HCT116 (cell line): ENCODE measurements around the gene GLA. TPM values are rescaled to one million over a fixed set of nuclear protein-coding genes. Genes with fewer than 3 reads are reported as not detected.
A peak's percentile ranks its signal among the peaks of the same experiment; 100 is the strongest.

Experiments
- ATAC-seq: fragments of 200-7000 bp; cut with Tn5 transposase; 2 replicates; pipeline ENCODE4 v1.9.1; 2020; ENCODE audit warnings: mild to moderate bottlenecking, moderate library complexity
- BruUV-seq: library from RNA; stranded (reverse); fragments of 400-500 nt; replicated peaks from 2 replicates; lab custom pipeline; 2021; lab: Mats Ljungman, UMichigan
- CTCF ChIA-PET: fragments of 300-600 bp; sonication (Branson Sonifier 250); formaldehyde crosslinking; loops from one replicate; lab custom pipeline; 2021; ENCODE audit warnings: antibody characterized with exemption; lab: Charles Lee
- POLR2A ChIA-PET: fragments of 300-600, 350-600 bp; sonication (Branson Sonifier 250); formaldehyde crosslinking; loops from one replicate; lab custom pipeline; 2021; ENCODE audit warnings: antibody characterized with exemption; lab: Charles Lee
- RAD21 ChIA-PET, 2 experiments: fragments of 300-600 bp; sonication (Branson Sonifier 250); formaldehyde crosslinking; loops; one replicate each; lab custom pipeline; 2023; ENCODE audit warnings: low total read pairs in 2 of 2; ENCODE audit not compliant: uncharacterized antibody in 2 of 2, unreplicated experiment in 2 of 2, low non-redundant PET in 1 of 2; lab: Charles Lee
- DNase-seq: peaks from one replicate; pipeline ENCODE4 v3.0.0-alpha.2; 2010; ENCODE audit warnings: low read depth, low spot score
- H2AFZ ChIP-seq: fragments of 200-600 bp; shearing (Covaris generic), sonication (generic); 2 replicates; pipeline ENCODE4 v1.6.1; 2017; ENCODE audit warnings: low read depth, mixed run types, mixed read lengths, antibody characterized with exemption, low read length; ENCODE audit not compliant: poor library complexity, severe bottlenecking
- H3K27ac ChIP-seq: 2 replicates; pipeline ENCODE4 v1.5.1; 2012; ENCODE audit warnings: low read depth, low read length
- H3K27me3 ChIP-seq: fragments of 200-600 bp; sonication (generic); 2 replicates; pipeline ENCODE4 v1.6.1; 2016; ENCODE audit warnings: mixed run types, low read length, mixed read lengths; ENCODE audit not compliant: insufficient read depth
- H3K36me3 ChIP-seq, 2 experiments: fragments of 200-500 bp in 1 of 2; fragments of 200-600 bp in 1 of 2; sonication (Bioruptor generic) in 1 of 2; sonication (generic) in 1 of 2; 2 replicates each; pipeline versions ENCODE4 v1.5.1 to v1.6.1; 2014 to 2016; ENCODE audit warnings: low read length in 2 of 2, inconsistent platforms in 1 of 2, mixed read lengths in 1 of 2, mixed run types in 1 of 2; ENCODE audit not compliant: insufficient read depth in 2 of 2, control insufficient read depth in 1 of 2
- H3K4me1 ChIP-seq, 2 experiments: fragments of 200-600 bp in 1 of 2; sonication (generic) in 1 of 2; 2 replicates each; pipeline versions ENCODE4 v1.5.1 to v1.6.1; 2012 to 2017; ENCODE audit warnings: low read length in 2 of 2, inconsistent platforms in 1 of 2, mild to moderate bottlenecking in 1 of 2, mixed read lengths in 1 of 2, mixed run types in 1 of 2, moderate library complexity in 1 of 2; ENCODE audit not compliant: insufficient read depth in 2 of 2, control insufficient read depth in 1 of 2
- H3K4me2 ChIP-seq: fragments of 200-600 bp; sonication (generic); 2 replicates; pipeline ENCODE4 v1.6.1; 2017; ENCODE audit warnings: mixed run types, low read length, mixed read lengths
- H3K4me3 ChIP-seq, 2 experiments: fragments of 200-600 bp in 1 of 2; sonication (generic) in 1 of 2; replicated peaks in 1 of 2; 2 replicates each; pipeline ENCODE4 v1.5.1; 2011 to 2016; ENCODE audit warnings: low read length in 2 of 2, control low read depth in 1 of 2, low read depth in 1 of 2, mild to moderate bottlenecking in 1 of 2, mixed read lengths in 1 of 2, mixed run types in 1 of 2
- H3K79me2 ChIP-seq: fragments of 200-600 bp; sonication (generic); 2 replicates; pipeline ENCODE4 v1.6.1; 2017; ENCODE audit warnings: mild to moderate bottlenecking, mixed run types, low read length, moderate library complexity, mixed read lengths; ENCODE audit not compliant: insufficient read depth
- H3K9ac ChIP-seq: fragments of 200-600 bp; sonication (generic); 2 replicates; pipeline ENCODE4 v1.6.1; 2016; ENCODE audit warnings: low read length, mixed read lengths
- H3K9me2 ChIP-seq: fragments of 200-600 bp; sonication (generic), shearing (Covaris generic); 2 replicates; pipeline ENCODE4 v1.6.1; 2017; ENCODE audit warnings: mixed run types, mild to moderate bottlenecking, moderate library complexity; ENCODE audit not compliant: insufficient read depth
- H3K9me3 ChIP-seq, 2 experiments: fragments of 200-500 bp in 1 of 2; fragments of 200-600 bp in 1 of 2; sonication (Bioruptor generic) in 1 of 2; sonication (generic) in 1 of 2; 2 replicates each; pipeline ENCODE4 v1.6.1; 2014 to 2017; ENCODE audit warnings: low read length in 2 of 2, mixed read lengths in 2 of 2, inconsistent platforms in 1 of 2, low read depth in 1 of 2, mild to moderate bottlenecking in 1 of 2, mixed run types in 1 of 2, moderate library complexity in 1 of 2; ENCODE audit not compliant: control insufficient read depth in 1 of 2, insufficient read depth in 1 of 2
- H4K20me1 ChIP-seq: fragments of 200-600 bp; sonication (generic), shearing (Covaris generic); 2 replicates; pipeline ENCODE4 v1.6.1; 2017; ENCODE audit warnings: mixed run types, mild to moderate bottlenecking, moderate library complexity; ENCODE audit not compliant: insufficient read depth
- CBX3 ChIP-seq: IDR thresholded peaks from 2 replicates; pipeline ENCODE4 v1.6.1; 2012; ENCODE audit warnings: low read depth
- CEBPB ChIP-seq: IDR thresholded peaks from 2 replicates; pipeline ENCODE4 v1.6.1; 2012; ENCODE audit warnings: low read depth
- EGR1 ChIP-seq: IDR thresholded peaks from 2 replicates; pipeline ENCODE4 v1.6.1; 2012; ENCODE audit warnings: low read depth
- ELF1 ChIP-seq: IDR thresholded peaks from 2 replicates; pipeline ENCODE4 v1.6.1; 2012; ENCODE audit warnings: low read depth, borderline replicate concordance
- EZH2 ChIP-seq: fragments of 200-600 bp; sonication (generic); IDR thresholded peaks from 2 replicates; pipeline ENCODE4 v1.6.1; 2017; ENCODE audit warnings: antibody characterized with exemption, mixed run types
- EZH2phosphoT487 ChIP-seq: fragments of 200-600 bp; IDR thresholded peaks from 2 replicates; pipeline ENCODE4 v1.6.1; 2018; ENCODE audit warnings: antibody characterized with exemption, borderline replicate concordance
- FOSL1 ChIP-seq: IDR thresholded peaks from 2 replicates; pipeline ENCODE4 v1.6.1; 2012; ENCODE audit warnings: low read depth
- JUND ChIP-seq: IDR thresholded peaks from 2 replicates; pipeline ENCODE4 v1.6.1; 2012
- MAX ChIP-seq: IDR thresholded peaks from 2 replicates; pipeline ENCODE4 v1.6.1; 2012
- POLR2A ChIP-seq: IDR thresholded peaks from 2 replicates; pipeline ENCODE4 v1.7.0; 2011; ENCODE audit warnings: borderline replicate concordance; ENCODE audit not compliant: insufficient read depth, insufficient read length; ENCODE audit errors: extremely low read depth
- RAD21 ChIP-seq: IDR thresholded peaks from 2 replicates; pipeline ENCODE4 v1.6.1; 2012; ENCODE audit warnings: low read depth, mild to moderate bottlenecking
- SP1 ChIP-seq: IDR thresholded peaks from 2 replicates; pipeline ENCODE4 v1.6.1; 2012; ENCODE audit warnings: low read depth
- SRF ChIP-seq: IDR thresholded peaks from 2 replicates; pipeline ENCODE4 v1.6.1; 2012; ENCODE audit warnings: low read depth
- TCF7L2 ChIP-seq: IDR thresholded peaks from 2 replicates; pipeline ENCODE4 v1.7.0; 2011; ENCODE audit warnings: borderline replicate concordance, inconsistent platforms; ENCODE audit not compliant: insufficient read depth, insufficient read length; ENCODE audit errors: extremely low read depth
- YY1 ChIP-seq: IDR thresholded peaks from 2 replicates; pipeline ENCODE4 v1.6.1; 2011; ENCODE audit warnings: low read length, low read depth, moderate library complexity, mild to moderate bottlenecking; ENCODE audit not compliant: insufficient replicate concordance; ENCODE audit errors: extremely low read depth
- intact Hi-C: fragments of 100-400 bp; cut with micrococcal nuclease; formaldehyde crosslinking; loops from 2 replicates; pipeline ENCODE4 v1.10.0; 2022
- total RNA-seq: library from RNA; stranded (reverse); gene quantifications from one replicate; pipeline ENCODE4 v1.2.1, GENCODE V29; 2021; ENCODE audit not compliant: unreplicated experiment
- TF ChIP-seq, protein P1 (sequence below): IDR thresholded peaks from 2 replicates; pipeline ENCODE4 v1.6.1; 2012
- TF ChIP-seq, protein P2 (sequence below): IDR thresholded peaks from 2 replicates; pipeline ENCODE4 v1.6.1; 2012; ENCODE audit warnings: low read depth
- TF ChIP-seq, protein P3 (sequence below): IDR thresholded peaks from 2 replicates; pipeline ENCODE4 v1.6.1; 2011; ENCODE audit warnings: mild to moderate bottlenecking, low read length, moderate library complexity; ENCODE audit not compliant: insufficient replicate concordance; ENCODE audit errors: extremely low read depth

Gene GLA
- total RNA-seq, 1 experiment from 2014 or later = 40.8 TPM

- Histone ChIP-seq H3K4me3 (peak overlapping the region; percentile 73 to 81), H3K4me2 (peak overlapping the region; percentile 86), H3K27ac (peak overlapping the region; percentile 63), H3K4me1 (peaks cover 2 to 18% of the 10 kb centered on the region in 2 experiments; a peak in 2 of 4 replicates), H3K9me2 (no peaks in the 10 kb centered on the region), H3K27me3 (no peaks in the 10 kb centered on the region), H2AFZ (no peak overlapping the region), H4K20me1 (no peaks in the 10 kb centered on the region), H3K36me3 (peaks cover 0 to 17% of the 10 kb centered on the region in 2 experiments; a peak in 2 of 4 replicates), H3K9me3 (no peaks in the 10 kb centered on the region), H3K9ac (peak overlapping the region; percentile 80), H3K79me2 (peaks cover 43% of the 10 kb centered on the region)
- TSS peak; percentile 69 for BruUV-seq
- CTCF ChIA-PET = no interaction called here
- DNase-seq (no peak), ATAC-seq (no peak)
- TF ChIP-seq RAD21 (no peak), SP1 (no peak), TCF7L2 (no peak), CEBPB (no peak), ELF1 (no peak), JUND (no peak), FOSL1 (no peak), EGR1 (no peak), EZH2 (no peak), EZH2phosphoT487 (no peak), CBX3 (no peak), POLR2A (no peak), SRF (no peak), MAX (no peak), YY1 (no peak)
- TF ChIP-seq, protein P1, sequence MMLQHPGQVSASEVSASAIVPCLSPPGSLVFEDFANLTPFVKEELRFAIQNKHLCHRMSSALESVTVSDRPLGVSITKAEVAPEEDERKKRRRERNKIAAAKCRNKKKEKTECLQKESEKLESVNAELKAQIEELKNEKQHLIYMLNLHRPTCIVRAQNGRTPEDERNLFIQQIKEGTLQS = no peak
- TF ChIP-seq, protein P2, sequence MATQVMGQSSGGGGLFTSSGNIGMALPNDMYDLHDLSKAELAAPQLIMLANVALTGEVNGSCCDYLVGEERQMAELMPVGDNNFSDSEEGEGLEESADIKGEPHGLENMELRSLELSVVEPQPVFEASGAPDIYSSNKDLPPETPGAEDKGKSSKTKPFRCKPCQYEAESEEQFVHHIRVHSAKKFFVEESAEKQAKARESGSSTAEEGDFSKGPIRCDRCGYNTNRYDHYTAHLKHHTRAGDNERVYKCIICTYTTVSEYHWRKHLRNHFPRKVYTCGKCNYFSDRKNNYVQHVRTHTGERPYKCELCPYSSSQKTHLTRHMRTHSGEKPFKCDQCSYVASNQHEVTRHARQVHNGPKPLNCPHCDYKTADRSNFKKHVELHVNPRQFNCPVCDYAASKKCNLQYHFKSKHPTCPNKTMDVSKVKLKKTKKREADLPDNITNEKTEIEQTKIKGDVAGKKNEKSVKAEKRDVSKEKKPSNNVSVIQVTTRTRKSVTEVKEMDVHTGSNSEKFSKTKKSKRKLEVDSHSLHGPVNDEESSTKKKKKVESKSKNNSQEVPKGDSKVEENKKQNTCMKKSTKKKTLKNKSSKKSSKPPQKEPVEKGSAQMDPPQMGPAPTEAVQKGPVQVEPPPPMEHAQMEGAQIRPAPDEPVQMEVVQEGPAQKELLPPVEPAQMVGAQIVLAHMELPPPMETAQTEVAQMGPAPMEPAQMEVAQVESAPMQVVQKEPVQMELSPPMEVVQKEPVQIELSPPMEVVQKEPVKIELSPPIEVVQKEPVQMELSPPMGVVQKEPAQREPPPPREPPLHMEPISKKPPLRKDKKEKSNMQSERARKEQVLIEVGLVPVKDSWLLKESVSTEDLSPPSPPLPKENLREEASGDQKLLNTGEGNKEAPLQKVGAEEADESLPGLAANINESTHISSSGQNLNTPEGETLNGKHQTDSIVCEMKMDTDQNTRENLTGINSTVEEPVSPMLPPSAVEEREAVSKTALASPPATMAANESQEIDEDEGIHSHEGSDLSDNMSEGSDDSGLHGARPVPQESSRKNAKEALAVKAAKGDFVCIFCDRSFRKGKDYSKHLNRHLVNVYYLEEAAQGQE = no peak
- TF ChIP-seq, protein P3, sequence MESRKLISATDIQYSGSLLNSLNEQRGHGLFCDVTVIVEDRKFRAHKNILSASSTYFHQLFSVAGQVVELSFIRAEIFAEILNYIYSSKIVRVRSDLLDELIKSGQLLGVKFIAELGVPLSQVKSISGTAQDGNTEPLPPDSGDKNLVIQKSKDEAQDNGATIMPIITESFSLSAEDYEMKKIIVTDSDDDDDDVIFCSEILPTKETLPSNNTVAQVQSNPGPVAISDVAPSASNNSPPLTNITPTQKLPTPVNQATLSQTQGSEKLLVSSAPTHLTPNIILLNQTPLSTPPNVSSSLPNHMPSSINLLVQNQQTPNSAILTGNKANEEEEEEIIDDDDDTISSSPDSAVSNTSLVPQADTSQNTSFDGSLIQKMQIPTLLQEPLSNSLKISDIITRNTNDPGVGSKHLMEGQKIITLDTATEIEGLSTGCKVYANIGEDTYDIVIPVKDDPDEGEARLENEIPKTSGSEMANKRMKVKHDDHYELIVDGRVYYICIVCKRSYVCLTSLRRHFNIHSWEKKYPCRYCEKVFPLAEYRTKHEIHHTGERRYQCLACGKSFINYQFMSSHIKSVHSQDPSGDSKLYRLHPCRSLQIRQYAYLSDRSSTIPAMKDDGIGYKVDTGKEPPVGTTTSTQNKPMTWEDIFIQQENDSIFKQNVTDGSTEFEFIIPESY = no peak
- intact Hi-C loops = no loop called here
- RAD21 ChIA-PET = no interaction called here
- POLR2A ChIA-PET = interaction anchor here (2.9 kb wide), 1 partner anchor 42 kb away, joined by 17 read pairs; the partner anchor contains the start of gene RPL36A
Measured at GRCh38 chrX:101347859-101348451, 59.8 kb downstream of the GLA start.
